GM21619 (cell line): Measurements from ENCODE around the gene FOXG1.

ENCODE experiments used
- ATAC-seq: cut with Tn5 transposase; IDR thresholded peaks from one replicate; pipeline ENCODE4 v1.9.1; 2021; ENCODE audit not compliant: unreplicated experiment

Gene FOXG1

GRCh38 chr14:28774764-28775735, 8.5 kb downstream of the FOXG1 start:
- no peak for ATAC-seq

GRCh38 chr14:28776482-28777266, 10.1 kb downstream of the FOXG1 start:
- no peak for ATAC-seq

DNA sequence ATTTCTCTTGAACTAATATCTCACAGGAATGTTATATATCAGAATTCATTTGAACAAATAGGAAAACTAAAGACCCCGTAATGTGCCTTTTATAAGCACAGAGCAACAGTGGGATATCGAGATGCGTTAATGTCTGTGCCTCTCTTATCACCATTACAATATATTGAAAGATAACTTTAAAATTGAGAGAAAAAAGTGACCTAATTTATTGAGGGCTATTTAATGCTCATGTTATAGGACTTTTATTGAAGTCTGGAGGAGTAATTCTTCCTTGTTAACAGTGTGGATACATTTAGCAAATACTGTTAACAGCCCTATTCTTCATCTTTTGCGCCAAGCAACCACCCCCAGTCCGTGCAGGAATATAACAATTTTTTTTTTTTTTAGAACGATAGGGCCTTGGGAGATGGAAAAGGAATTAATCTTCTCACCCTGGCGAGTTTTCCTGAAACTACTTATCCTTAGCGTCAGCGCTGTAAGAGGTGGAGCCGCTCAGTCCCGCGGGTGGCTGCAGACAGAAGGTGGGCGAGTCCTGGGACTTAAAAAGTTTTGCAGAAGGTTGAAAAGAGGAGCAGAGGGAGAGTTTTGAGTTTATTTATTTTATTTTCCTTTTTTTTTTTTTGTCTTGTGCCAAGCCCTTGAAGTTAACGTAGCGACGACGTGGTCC, 11.0 kb downstream of the FOXG1 start:
- ATAC-seq: no peak

DNA sequence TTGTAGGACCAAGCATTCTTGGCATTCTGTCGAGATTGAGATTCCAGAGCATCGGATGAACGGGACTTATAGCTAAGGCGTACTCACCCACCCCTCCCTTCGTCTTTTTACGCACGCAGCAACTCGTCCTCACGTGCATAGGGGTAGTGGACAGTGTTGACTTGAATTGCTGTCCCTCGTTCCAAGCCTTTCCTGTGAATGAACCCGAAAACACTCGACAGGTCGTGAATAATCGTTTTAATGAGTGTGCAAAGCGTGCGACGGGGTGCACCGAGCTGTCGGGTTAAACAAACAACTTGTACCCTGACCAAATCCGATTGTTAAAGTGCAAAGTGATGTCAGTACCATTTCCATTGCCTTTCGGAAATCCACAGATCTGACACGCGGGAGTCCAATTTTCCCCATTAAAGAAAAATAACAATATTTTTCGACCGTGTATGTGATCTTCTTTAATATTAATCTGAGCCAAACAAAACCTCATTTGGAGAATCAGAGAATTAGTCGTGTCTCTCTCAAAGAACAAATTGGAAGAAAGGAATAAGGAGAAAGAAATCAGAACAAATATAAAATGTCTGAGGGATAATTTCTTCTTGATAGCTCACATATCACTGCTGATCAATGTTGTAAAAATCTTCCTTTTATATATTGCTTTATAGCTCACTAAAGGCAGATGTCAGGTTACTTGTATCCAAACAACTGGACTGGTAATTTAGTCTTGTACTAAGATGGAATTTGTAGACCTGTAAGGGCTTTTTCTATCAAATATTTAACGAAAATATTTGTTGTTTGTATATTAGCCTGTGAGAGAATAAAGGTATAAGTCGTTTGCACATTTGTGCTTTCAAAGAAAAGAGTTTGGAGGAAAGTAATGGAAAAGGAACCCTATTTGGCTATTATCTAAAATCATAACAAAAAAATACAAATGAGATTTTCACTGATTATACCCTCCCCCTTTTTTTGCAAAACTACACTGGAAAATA, 11.8 kb downstream of the FOXG1 start:
- no peak for ATAC-seq

GRCh38 chr14:28779456-28779855, 12.9 kb downstream of the FOXG1 start:
- ATAC-seq: no peak

DNA sequence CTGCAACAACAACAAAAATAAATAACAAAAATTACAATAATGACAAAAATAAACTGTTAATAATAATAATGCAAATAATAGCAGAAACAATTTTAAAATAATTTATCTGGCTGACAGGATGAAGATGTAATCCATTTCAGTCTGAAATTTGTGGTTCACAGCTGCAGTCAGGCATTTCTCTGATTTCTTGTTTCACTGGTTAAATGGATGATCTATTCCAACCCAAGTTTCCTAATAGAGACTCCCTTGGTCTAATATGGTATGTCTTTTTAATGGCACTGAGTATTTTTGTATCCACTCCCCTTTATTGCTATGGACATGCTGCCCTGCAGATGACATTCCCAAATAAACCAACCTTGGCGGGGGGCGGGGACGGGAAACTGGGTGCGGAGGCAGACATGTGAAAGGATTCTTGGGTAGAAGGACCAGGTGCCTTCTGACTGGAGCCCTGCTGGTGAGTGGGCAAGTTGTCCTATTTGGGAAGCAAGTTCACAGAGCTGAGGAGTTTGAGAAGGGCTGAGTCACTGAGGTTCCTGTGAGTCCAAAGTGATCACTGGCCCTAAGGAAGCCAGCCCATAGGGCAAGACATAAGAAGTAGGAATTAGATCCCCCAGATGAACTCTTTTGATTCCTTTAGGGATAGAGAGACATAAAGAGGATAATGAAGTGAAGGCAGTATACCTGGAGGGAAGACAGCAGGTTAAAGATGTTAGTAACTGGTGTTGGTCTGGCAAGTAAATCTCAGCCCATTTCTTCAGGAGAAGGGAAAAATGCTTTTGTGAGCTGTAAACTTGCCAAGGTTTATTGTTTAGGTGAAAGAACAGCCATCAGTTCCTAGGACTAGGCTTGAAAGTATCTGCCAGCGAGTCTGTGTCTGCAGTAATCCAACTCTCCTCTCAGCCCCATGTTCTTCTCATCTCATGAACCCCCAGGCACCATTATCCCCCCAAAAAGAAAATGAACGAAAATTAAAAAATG, 14.5 kb downstream of the FOXG1 start:
- no peak for ATAC-seq

DNA sequence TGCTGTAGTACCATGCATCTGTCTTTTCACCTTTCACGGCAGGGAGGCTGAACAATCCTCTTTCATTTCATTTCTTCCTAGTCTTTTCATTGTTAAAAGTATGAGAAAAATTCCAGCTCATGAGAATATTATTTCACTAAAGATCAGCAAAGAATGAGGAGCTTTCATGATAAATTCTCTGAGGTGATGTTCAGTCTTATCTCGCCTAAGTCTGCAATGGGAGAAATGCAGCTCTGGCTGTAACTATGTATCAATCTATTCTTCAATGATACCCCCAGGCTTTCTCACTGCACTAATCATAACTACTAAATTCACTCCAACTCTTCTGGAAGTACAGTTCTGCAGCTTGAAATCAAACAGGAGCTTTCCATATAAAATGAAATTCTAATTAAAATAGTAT, 15.7 kb downstream of the FOXG1 start:
- no peak for ATAC-seq

DNA sequence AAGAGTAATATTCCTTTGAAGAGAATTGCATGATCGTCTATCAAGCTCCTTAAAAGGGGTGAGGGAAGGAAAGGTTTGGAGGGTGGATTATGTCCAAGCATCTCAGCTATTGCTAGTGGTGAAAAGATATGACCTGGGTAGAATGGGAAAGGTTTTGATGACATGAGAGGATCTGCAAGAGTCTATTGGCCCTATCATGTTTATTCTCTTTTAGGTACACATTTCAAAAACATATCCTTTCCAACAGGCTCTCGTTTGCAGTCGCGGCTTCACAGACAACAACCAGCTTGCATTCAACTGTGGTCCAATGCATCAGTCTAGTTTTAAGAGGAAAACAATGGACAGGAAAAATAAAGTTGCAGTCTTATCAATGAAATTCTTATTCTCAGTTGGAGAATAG, 17.1 kb downstream of the FOXG1 start:
- no peak for ATAC-seq

GRCh38 chr14:28784096-28785048, 17.8 kb downstream of the FOXG1 start:
- no peak for ATAC-seq

GRCh38 chr14:28785096-28785952, 18.7 kb downstream of the FOXG1 start:
- no peak for ATAC-seq

- no peak for ATAC-seq
These were observed 40.9 kb downstream of the FOXG1 start for GRCh38 chr14:28807518-28807917.

GRCh38 chr14:28813810-28814209, 47.2 kb downstream of the FOXG1 start:
- ATAC-seq: no peak
